Endothelial cell (in vitro differentiated cells): Measurements from ENCODE around the gene USP5. TPM values are rescaled to one million over a fixed set of nuclear protein-coding genes. Genes with fewer than 3 reads are reported as not detected.

ENCODE experiments used
- DNase-seq: peaks from one replicate; pipeline ENCODE4 v3.0.0; 2021; ENCODE audit warnings: low spot score
- H3K27ac Mint-ChIP-seq: one replicate; pipeline ENCODE4 v1.8.0; 2021; ENCODE audit warnings: mixed read lengths, inconsistent platforms; ENCODE audit not compliant: unreplicated experiment
- H3K27me3 Mint-ChIP-seq: one replicate; pipeline ENCODE4 v1.8.0; 2021; ENCODE audit warnings: mild to moderate bottlenecking, moderate library complexity, mixed read lengths, inconsistent platforms; ENCODE audit not compliant: unreplicated experiment
- H3K36me3 Mint-ChIP-seq: one replicate; pipeline ENCODE4 v1.8.0; 2021; ENCODE audit warnings: mild to moderate bottlenecking, low read depth, mixed read lengths, inconsistent platforms; ENCODE audit not compliant: unreplicated experiment
- H3K4me1 Mint-ChIP-seq: one replicate; pipeline ENCODE4 v1.8.0; 2021; ENCODE audit warnings: mild to moderate bottlenecking, mixed read lengths, inconsistent platforms; ENCODE audit not compliant: unreplicated experiment
- H3K4me3 Mint-ChIP-seq: one replicate; pipeline ENCODE4 v1.8.0; 2021; ENCODE audit warnings: mild to moderate bottlenecking, mixed read lengths, inconsistent platforms; ENCODE audit not compliant: unreplicated experiment
- H3K9me3 Mint-ChIP-seq: one replicate; pipeline ENCODE4 v1.8.0; 2021; ENCODE audit warnings: mixed read lengths, inconsistent platforms; ENCODE audit not compliant: unreplicated experiment
- total RNA-seq: library from RNA; stranded (reverse); fragmentation: NEBNext Ultra II Directional; extraction: Animal tissue kit (Norgen Biotek cat#: 25700); gene quantifications from one replicate; pipeline ENCODE4 v1.2.1, GENCODE V29; 2021; ENCODE audit not compliant: unreplicated experiment
- TF ChIP-seq, protein P1 (sequence below): fragments of 200-600 bp; sonication (generic); IDR thresholded peaks from one replicate; pipeline ENCODE4 v1.5.0; 2021; ENCODE audit warnings: antibody characterized with exemption; ENCODE audit not compliant: unreplicated experiment

Gene USP5
- total RNA-seq, 1 donor from 2014 or later: 119 TPM

DNA sequence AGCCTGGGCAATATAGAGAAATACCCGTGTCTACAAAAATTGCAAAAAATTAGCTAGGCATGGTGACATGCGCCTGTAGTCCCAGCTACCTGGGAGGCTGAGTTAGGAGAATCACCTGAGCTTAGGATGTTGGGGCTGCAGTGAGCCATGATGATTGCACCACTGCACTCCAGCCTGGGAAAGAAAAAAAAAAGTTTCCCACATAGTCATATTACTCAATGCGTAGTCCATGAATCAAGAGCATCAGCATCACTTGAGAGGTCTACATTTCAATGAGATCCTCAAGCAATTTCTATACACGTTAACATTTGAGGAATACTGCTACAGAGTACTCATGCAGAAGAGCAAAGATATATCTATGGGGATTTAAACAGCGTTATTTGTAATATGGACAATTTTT, 47.5 kb downstream of the USP5 start:
- H3K36me3 Mint-ChIP-seq: peaks cover 4% of the 10 kb centered on the region
- H3K4me1 Mint-ChIP-seq: peaks cover 4% of the 10 kb centered on the region
- H3K4me3 Mint-ChIP-seq: peak overlapping the region; percentile 26
- no peaks in the 10 kb centered on the region for H3K9me3 Mint-ChIP-seq
- DNase-seq: no peak
- H3K27ac Mint-ChIP-seq: no peak overlapping the region
- TF ChIP-seq, protein P1, sequence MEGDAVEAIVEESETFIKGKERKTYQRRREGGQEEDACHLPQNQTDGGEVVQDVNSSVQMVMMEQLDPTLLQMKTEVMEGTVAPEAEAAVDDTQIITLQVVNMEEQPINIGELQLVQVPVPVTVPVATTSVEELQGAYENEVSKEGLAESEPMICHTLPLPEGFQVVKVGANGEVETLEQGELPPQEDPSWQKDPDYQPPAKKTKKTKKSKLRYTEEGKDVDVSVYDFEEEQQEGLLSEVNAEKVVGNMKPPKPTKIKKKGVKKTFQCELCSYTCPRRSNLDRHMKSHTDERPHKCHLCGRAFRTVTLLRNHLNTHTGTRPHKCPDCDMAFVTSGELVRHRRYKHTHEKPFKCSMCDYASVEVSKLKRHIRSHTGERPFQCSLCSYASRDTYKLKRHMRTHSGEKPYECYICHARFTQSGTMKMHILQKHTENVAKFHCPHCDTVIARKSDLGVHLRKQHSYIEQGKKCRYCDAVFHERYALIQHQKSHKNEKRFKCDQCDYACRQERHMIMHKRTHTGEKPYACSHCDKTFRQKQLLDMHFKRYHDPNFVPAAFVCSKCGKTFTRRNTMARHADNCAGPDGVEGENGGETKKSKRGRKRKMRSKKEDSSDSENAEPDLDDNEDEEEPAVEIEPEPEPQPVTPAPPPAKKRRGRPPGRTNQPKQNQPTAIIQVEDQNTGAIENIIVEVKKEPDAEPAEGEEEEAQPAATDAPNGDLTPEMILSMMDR: no peak
- peaks cover 4% of the 10 kb centered on the region for H3K27me3 Mint-ChIP-seq

DNA sequence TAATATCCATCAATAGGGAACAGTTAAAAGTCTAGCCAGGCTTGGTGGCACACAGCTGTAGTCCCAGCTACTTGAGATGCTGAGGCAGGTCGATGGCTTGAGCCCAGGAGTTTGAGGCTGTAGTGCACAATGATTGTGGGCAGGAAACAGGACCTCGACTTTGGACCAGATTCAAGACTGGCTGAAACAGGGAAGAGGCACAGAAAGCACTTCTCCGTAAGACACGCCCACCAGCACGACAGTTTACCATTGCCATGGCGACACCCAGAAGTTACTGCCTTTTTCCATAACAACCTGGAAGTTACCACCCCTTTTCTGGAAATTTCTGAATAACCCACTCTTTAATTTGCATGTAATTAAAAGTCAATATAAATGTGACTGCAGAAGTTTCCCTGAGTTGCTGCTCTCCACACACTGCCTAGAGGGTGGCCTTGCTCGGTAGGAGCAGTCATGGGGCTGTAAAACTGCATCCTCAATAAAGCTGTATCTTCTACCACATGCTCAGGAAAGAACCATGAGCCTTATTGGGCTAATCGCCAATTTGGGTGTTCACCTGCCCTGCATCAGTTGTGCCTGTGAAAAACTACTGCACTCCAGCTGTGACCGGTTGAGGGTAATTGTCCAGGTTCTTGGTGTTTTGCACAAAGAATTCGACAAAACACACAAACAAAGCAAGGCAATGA, 48.0 kb downstream of the USP5 start:
- Mint-ChIP-seq H3K4me3 (no peak overlapping the region), H3K27me3 (peaks cover 4% of the 10 kb centered on the region), H3K9me3 (no peaks in the 10 kb centered on the region), H3K36me3 (peaks cover 4% of the 10 kb centered on the region), H3K27ac (no peak overlapping the region), H3K4me1 (peaks cover 4% of the 10 kb centered on the region)
- TF ChIP-seq, protein P1: no peak
- no peak for DNase-seq

DNA sequence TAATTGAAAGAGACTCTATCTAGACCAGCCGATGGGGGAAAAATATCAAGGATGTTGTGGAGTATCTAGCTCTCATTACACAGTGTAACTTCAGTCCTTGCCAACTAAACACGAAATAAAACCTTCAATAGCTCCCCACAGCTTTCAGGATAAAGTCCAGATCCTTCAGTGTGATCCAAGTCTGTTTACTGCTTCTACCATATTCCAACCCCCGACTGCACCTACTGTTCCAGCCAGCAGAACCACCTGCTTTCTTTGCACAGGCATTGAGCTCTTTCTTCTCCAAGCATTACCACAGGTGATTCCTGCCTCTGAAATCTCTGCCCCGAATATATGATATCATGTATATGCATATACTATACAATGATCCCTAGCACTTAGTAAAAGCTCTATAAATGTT, 50.5 kb downstream of the USP5 start:
- Mint-ChIP-seq H3K36me3 (peaks cover 4% of the 10 kb centered on the region), H3K27ac (peak overlapping the region; percentile 4), H3K9me3 (no peaks in the 10 kb centered on the region), H3K27me3 (peaks cover 4% of the 10 kb centered on the region), H3K4me1 (peaks cover 4% of the 10 kb centered on the region), H3K4me3 (no peak overlapping the region)
- TF ChIP-seq, protein P1: no peak
- DNase-seq: no peak

DNA sequence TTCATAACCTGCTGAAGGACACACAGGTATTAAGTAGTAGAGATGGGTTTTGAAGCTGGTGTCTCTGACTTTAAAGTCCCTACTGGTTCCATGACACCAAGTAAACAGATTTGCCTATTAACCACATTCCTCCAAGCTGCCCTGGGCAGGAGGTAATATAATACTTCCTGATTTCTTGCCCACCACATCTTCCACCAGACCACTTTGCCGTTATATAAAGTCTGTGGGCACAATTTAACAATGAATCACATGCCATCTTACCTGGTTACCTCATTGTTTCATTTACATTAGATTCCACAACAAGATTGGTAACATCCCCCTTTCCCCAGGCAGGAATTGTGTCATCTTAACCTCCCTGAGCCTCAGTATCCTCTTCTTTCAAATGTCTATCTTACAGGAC, 51.8 kb downstream of the USP5 start:
- Mint-ChIP-seq H3K4me3 (no peak overlapping the region), H3K27ac (no peak overlapping the region), H3K36me3 (peaks cover 4% of the 10 kb centered on the region), H3K4me1 (peaks cover 4% of the 10 kb centered on the region), H3K27me3 (peaks cover 7% of the 10 kb centered on the region), H3K9me3 (no peaks in the 10 kb centered on the region)
- TF ChIP-seq, protein P1: no peak
- DNase-seq: no peak
